ENCODE measurements around the gene NSG1.
"Not testable (repeated sequence)": the region's sequence is repeated elsewhere in the genome, so short reads cannot be mapped to it uniquely, and the experiment has no call there.

NSG1 gene

DNA sequence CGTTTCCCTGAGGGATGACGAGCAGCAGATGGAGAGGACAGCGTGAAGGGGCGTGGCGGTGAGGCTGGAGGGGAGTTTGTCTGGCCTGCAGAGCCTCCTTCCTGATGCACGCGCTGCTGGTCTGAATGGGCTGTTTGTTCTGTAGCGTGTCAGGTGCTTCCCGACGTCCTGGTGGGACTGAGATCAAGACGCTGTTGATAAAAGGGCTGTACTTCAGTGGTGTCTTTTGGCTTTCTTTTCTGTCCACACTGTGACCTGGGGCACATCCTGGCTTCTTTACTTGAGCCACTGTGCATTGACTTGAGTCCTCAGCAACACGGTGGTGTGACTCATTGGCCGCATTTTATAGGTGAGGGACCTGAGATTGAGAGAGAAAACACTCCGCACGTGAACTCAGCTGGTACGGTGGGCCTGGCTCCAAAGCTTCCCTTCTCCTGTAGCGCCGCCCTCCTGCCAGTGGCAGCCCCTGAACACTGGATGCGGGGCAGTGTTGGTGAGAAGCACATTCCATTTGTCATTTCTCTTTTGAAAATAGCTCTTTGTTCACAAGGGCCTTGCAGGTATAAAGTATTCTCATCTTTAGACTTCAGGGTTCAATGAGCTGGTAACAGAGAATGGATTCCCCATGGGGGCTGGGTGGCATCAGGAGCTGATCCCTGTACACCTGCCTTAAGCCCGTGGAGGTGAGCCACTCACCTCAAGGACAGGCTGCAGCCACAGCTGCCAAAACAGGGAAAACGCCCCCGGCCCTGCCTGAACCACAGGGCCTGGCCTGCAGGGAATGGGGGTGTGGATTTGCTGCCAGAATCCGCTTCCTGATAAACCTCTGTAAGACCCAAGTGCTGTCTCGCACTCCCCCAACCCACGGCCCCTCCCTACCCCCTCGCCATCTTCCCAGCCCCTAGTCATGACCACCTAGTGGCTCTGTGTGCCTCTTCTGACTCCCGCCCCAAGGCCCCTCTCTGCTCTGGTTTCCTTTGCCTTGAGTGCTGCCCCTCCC is 29.2 kb downstream of the NSG1 start:
- Mint-ChIP-seq H3K27me3 (no peaks in the 10 kb centered on the region), H3K27ac (peak overlapping the region; percentile 12 to 81), H3K4me3 (no peak overlapping the region), H3K9me3 (no peaks in the 10 kb centered on the region), H3K4me1 (peaks cover 22% of the 10 kb centered on the region)
- DNase-seq (no peak), ATAC-seq (no peak)

DNA sequence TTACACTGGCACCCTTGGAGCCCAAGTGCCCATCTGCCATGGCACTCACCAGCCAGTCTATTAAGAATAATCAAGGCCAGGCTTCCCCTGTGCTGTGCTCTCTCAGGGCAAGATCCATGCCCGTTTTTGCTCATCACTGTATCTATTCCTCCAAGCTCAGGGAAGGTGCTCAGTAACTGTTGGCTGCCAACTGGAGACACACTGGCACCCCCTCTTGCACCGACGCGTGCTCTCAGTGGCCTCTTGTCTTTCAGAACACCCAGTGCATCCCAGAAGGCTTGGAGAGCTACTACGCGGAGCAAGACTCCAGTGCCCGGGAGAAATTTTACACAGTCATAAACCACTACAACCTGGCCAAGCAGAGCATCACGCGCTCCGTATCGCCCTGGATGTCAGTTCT is 30.1 kb downstream of the NSG1 start:
- ATAC-seq, result no peak
- H3K27me3 Mint-ChIP-seq, result no peaks in the 10 kb centered on the region
- no peak for DNase-seq
- H3K27ac Mint-ChIP-seq, result peak overlapping the region in 1 of 2 donors; percentile 81
- no peaks in the 10 kb centered on the region for H3K9me3 Mint-ChIP-seq
- H3K4me1 Mint-ChIP-seq, result peaks cover 22% of the 10 kb centered on the region
- no peak overlapping the region for H3K4me3 Mint-ChIP-seq

DNA sequence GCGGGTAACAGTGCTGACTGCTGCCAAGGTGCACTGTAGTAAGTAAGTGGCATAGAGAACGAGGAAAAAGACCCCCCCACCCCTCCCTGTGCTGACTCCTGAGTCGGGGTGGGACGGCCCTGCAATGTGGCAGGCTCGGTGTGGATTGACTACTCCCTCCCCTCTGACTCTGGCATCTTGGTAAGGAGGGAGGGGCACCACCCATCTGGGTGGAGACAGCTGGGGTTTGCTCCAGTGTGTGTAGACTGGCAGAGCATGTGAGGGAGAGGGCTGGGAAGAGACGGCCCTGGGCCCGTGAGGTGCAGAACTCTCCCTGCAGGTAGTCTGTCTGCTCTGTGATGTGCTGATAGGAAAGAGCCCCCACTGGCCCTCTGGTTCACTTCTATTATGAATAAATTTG is 31.0 kb downstream of the NSG1 start:
- Mint-ChIP-seq H3K27me3 (no peaks in the 10 kb centered on the region), H3K9me3 (no peaks in the 10 kb centered on the region), H3K4me1 (peaks cover 22% of the 10 kb centered on the region), H3K4me3 (peak overlapping the region; percentile 3 to 40), H3K27ac (peak overlapping the region in 1 of 2 donors; percentile 61)
- DNase-seq (no peak), ATAC-seq (peak; percentile 52)

DNA sequence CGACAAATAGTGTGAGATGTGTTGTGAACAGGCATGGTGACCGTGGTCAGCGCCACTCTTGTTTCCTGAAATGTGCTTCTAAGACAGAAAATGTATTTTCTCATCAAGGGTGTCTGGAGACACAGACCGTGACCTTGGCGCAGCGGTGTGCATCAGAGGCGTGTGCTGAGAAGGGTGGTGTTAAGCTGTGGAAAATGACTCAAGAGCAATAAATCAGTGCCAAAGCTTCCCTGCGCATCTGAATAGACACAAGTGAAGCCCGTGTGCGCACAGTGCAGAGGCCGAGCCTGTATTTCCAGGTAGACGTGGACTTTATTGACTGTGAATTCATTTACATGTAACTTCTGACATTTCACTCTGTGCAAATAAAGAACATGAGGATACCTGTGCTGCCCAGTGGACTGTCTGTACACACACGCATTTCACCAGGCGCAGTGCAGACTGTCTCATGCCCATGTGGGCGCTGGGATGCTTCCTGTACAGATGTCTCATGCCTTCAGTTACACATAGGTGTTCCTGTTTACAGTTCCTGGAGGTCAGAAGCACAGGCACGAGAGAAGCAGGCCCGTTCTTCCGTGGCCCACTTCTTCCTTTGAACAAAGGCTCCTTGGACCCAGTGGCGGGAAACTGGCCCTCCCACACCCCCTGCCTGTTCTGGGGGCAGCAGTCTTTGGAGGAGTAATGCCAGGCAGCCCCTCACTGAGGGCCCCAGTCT is 31.9 kb downstream of the NSG1 start:
- H3K4me3 Mint-ChIP-seq, result peak overlapping the region in 1 of 2 donors; percentile 45
- peak; percentile 71 for ATAC-seq

DNA sequence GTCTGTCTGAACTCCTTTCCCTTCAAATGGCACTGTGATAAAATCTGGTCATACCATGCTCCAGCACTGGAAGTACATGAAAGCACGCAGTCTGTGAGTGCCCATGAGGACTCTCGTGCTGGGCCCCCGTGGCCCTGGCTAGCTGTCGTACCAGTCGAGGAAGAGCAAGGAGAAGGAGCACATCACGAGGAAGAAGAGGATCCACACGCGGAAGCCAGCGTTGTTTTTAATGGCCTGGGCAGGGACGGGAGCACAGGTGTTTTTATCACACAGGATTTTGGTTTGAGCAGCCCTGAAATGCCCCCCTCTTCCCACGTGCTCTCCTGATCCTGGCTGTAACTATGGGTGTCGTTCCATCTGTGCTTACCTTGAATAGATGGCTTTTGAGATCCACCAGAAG is 33.0 kb downstream of the NSG1 start:
- Mint-ChIP-seq H3K27ac (peak overlapping the region in 1 of 2 donors; percentile 60), H3K4me1 (peaks cover 22% of the 10 kb centered on the region), H3K9me3 (no peaks in the 10 kb centered on the region), H3K27me3 (no peaks in the 10 kb centered on the region), H3K4me3 (no peak overlapping the region)
- ATAC-seq (no peak), DNase-seq (no peak)

More for the DNA sequence above, 31.9 kb downstream of the NSG1 start:
- Mint-ChIP-seq H3K27ac (peak overlapping the region; percentile 60 to 61), H3K4me1 (peaks cover 22% of the 10 kb centered on the region), H3K27me3 (no peaks in the 10 kb centered on the region), H3K9me3 (no peaks in the 10 kb centered on the region)
- DNase-seq, result no peak

DNA sequence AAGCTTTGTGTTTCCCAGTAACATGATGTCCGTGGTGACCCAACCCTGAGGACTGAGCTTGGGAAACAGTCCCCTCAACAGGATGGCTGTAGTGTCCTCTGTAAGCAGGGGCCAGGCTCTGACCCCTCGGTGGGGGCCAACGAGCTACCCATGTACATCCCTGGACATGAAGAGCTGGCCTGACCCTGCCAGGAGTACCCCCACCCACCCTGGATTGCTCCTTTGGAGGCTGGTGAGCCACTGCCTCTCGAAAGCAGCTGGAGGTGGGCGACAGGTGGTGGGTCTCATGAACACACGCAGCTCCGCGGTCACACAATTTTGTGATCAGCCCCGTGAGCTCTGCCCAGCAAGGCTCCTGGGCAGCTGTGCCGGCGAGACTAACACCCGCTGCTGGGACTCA is 33.5 kb downstream of the NSG1 start:
- no peak overlapping the region for H3K4me3 Mint-ChIP-seq
- H3K27ac Mint-ChIP-seq, result no peak overlapping the region
- no peaks in the 10 kb centered on the region for H3K27me3 Mint-ChIP-seq
- H3K9me3 Mint-ChIP-seq, result no peaks in the 10 kb centered on the region
- peaks cover 22% of the 10 kb centered on the region for H3K4me1 Mint-ChIP-seq
- ATAC-seq, result no peak
- no peak for DNase-seq

DNA sequence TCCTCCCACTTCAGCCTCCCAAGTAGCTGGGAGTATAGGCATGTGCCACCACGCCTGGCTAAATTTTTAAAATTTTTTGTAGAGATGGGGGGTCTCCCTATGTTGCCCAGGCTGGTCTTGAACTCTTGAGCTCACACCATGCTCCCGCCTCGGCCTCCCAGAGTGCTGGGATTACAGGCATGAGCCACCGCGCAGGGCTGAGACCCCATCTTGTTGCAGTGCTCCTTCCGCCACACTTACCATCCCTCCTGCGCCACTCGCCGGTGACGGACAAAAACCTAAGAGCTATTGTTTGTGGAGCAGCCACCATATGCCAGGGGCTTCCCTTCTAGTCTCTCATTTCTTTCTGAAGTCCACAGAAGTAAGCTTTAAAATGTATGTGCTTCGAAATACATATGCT is 34.5 kb downstream of the NSG1 start:
- H3K27me3 Mint-ChIP-seq, result no peaks in the 10 kb centered on the region
- ATAC-seq (no peak), DNase-seq (no peak)
- no peak overlapping the region for H3K4me3 Mint-ChIP-seq
- H3K27ac Mint-ChIP-seq, result peak overlapping the region in 1 of 2 donors; percentile 69
- no peaks in the 10 kb centered on the region for H3K9me3 Mint-ChIP-seq
- H3K4me1 Mint-ChIP-seq, result peaks cover 22% of the 10 kb centered on the region

DNA sequence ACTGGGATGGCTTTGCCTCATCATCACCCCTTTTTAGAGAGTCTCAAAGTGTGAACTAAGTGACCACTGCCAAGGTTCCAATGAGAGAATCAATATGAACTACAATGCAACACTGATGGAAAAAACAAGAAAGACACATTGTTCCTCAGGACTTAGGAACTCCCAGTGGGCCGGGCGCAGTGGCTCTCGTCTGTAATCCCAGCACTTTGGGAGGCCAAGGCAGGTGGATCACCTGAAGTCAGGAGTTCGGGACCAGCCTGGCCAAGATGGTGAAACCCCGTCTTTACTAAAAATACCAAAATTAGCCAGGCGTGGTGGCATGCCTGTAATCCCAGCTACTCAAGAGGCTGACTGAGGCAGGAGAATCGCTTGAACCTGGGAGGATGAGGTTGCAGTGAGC is 35.2 kb downstream of the NSG1 start:
- not testable (repeated sequence) for H3K27ac Mint-ChIP-seq, DNase-seq, H3K9me3 Mint-ChIP-seq, H3K4me3 Mint-ChIP-seq, H3K27me3 Mint-ChIP-seq, ATAC-seq
- H3K4me1 Mint-ChIP-seq, result peaks cover 22% of the 10 kb centered on the region

DNA sequence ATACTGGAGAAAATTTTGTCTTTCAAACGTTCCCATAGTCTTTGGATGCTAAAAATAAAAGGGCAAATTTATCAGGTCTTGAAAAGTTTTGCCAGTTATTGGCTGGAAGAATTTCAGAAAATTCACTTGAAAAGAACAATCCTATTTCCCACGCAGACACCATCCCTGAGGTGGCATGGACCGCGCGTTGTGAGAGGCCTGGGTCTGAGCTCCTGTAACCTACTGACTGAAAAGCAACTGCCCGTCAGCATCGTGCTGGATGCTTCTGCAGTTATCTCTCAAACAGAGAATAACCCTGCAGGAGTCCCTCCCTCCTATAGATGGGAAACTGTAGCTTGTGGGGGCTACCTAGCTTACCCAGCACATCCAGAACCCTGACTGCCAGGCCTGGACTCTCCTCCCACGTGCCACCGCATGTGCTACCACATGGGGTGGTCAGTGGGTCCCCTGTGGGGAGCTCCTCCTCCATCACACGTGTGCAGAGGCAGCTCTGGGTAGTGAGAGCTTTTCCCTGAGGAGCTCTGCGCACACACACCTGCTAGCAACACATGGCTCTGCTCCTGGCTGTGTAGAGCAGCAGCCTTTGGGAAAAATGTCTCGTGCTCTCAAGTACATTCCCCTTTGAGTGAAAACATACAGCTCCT is 36.1 kb downstream of the NSG1 start:
- no peaks in the 10 kb centered on the region for H3K27me3 Mint-ChIP-seq
- peaks cover 23% of the 10 kb centered on the region for H3K4me1 Mint-ChIP-seq
- ATAC-seq (no peak), DNase-seq (no peak)
- H3K27ac Mint-ChIP-seq, result no peak overlapping the region
- no peaks in the 10 kb centered on the region for H3K9me3 Mint-ChIP-seq
- H3K4me3 Mint-ChIP-seq, result no peak overlapping the region

DNA sequence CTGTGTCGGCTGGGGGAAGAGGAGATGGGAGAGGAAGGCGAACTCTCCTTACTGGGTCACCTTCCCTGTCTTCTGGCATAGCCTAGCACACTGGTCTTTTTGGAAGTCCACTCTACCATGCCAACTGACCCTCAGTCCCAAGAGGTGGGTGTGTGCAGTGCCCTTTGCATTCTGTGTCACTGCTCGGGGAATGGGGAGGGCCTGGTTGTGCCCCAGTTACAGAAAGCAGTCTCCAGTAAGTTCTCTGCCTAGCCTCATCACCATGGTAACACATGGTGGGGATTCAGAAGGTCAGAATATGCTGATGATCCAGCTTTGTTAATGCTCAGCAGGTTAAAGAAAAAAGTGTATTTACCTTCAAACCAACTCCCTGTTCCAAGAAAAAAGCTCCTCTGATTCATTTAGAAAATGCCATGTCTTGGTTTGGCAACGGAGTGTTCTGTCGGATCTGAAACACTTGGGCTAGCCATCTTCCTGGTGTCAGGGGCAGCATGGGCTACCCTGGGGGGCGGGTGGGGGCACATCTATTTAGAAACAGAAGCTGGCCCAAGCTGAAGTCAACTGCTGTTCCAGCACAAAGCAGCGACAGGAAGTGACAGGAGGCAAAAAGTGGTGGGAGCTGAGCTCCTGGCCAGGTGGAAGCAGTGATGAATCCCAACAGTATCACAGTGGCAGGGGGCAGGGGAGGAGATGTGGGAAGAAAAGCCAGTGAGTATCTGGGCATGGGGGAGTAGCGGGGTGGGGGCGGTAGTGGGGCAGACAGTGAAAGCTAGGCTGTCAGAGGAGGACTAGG is 37.0 kb downstream of the NSG1 start:
- DNase-seq (no peak), ATAC-seq (no peak)
- Mint-ChIP-seq H3K27ac (peak overlapping the region in 1 of 2 donors; percentile 54), H3K27me3 (no peaks in the 10 kb centered on the region), H3K4me1 (peaks cover 14% of the 10 kb centered on the region), H3K4me3 (no peak overlapping the region), H3K9me3 (no peaks in the 10 kb centered on the region)

DNA sequence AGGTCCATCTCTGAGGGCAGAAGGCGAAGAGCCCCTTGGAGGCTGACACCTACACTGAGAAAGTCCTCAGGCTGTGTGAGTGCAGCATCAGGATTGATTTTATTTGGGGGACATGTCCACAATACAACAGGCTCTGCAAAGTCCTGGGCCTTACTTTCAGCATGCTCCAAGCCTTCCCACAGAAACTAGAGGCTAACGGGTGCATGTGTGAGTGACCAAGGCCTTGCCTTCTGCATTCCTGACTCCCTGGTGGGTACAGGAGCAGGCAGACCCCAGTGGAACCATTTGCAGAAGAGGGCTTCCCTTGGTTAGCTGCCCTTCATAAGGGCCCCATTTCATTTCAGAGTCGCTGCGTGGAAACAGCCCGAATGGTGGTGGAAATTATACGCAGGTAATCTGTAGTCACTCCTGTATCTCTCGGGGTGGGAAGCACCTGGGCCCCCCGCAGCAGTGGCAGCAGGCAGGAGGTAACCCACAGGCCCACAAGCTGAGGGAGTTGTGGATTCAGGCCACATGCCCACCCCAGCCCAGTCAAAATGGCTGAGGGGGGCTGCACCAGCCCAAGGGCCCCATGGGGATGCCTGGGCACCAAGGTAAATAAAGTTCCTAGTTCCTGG is 37.7 kb downstream of the NSG1 start:
- no peak overlapping the region for H3K4me3 Mint-ChIP-seq
- ATAC-seq (no peak), DNase-seq (no peak)
- H3K9me3 Mint-ChIP-seq, result no peaks in the 10 kb centered on the region
- H3K27me3 Mint-ChIP-seq, result no peaks in the 10 kb centered on the region
- H3K4me1 Mint-ChIP-seq, result peaks cover 7% of the 10 kb centered on the region
- H3K27ac Mint-ChIP-seq, result peak overlapping the region in 1 of 2 donors; percentile 15

DNA sequence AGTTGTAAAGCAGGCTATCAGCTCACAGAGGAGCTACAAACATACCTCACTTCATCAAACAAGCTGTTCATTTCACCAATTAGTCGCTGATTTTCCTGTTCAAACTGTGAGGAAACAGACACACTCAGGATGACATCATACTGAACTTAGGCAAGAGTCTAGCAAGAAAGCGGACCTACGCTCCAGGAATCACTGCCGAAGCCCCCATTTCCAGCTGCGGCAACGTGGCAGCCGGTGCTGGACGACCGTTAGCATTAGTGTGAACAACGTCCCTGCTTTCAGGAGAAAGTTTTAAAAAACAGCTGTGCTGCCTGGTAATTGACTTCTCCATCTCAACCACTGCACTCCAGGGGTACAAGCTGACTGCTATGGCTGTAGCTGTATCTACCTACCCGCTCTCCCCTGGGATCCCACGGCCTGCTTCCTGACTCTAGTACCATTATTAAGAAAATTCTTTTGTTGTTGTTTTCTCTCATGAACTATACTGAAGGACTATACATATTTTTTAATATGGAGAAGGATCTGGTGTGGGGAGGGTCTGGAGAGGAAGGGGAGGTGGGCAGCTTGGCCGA is 38.3 kb downstream of the NSG1 start:
- H3K27ac Mint-ChIP-seq, result peak overlapping the region; percentile 15 to 71
- ATAC-seq (no peak), DNase-seq (no peak)
- H3K4me1 Mint-ChIP-seq, result peaks cover 5% of the 10 kb centered on the region
- no peak overlapping the region for H3K4me3 Mint-ChIP-seq
- no peaks in the 10 kb centered on the region for H3K27me3 Mint-ChIP-seq
- H3K9me3 Mint-ChIP-seq, result no peaks in the 10 kb centered on the region

DNA sequence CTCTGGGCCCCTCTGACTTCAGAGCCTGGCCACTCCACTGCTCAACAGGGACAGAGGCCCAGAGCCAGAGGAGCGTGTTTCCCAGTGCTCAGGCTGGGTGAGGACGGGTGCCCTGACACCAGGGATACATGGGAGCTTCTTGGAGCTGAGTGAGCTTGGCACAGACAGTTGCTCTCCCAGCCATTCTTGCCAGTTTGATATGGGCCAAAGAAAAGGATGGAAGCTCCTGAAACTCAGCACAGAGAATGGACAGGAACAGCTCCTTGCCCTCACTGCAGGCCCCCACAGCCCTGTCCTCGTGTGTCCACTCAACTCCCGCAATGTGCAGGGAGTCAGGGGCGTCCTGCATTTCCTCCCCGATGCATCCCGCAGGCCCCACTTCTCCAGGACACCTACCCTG is 38.8 kb downstream of the NSG1 start:
- Mint-ChIP-seq H3K27me3 (no peaks in the 10 kb centered on the region), H3K4me1 (peaks cover 6% of the 10 kb centered on the region), H3K27ac (peak overlapping the region in 1 of 2 donors; percentile 71), H3K9me3 (no peaks in the 10 kb centered on the region), H3K4me3 (no peak overlapping the region)
- ATAC-seq, result no peak
- no peak for DNase-seq

DNA sequence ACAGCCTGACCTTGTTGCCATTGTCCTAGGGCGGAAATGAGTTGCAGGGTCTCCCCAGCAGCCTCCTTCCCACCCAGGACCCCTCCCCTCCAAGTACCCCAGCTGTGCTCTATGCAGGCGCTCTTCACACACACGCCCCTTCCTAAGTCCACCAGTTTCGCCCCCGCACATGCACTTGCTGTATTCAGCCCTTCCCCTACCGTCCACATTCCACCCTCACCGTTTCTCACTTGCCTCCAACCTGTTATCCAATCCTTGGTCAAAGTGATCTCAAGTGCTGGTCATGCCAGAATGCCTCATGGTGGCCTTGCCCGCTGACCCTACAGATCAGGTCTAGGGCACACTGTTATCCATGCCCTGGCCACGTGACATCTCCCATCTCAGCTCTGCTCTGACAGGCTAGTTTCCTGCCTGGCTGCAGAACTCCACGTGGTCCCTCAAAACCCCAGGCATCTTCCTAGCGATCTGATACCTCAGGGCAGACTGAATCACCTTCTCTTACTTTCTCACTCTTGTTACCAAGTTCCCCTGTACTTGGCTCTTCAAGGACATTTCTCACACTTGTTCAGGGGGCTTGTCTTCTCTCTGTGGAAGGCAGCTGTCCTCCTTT is 39.7 kb downstream of the NSG1 start:
- no peak overlapping the region for H3K4me3 Mint-ChIP-seq
- H3K9me3 Mint-ChIP-seq, result no peaks in the 10 kb centered on the region
- no peak overlapping the region for H3K27ac Mint-ChIP-seq
- DNase-seq (no peak), ATAC-seq (no peak)
- H3K27me3 Mint-ChIP-seq, result no peaks in the 10 kb centered on the region
- H3K4me1 Mint-ChIP-seq, result peaks cover 10% of the 10 kb centered on the region
